ENCODE measurements around the gene ZNF862.

Gene ZNF862

GRCh38 chr7:149824748-149825566 lies 13.2 kb upstream of the ZNF862 start:
- Histone ChIP-seq H3K9me3 (ENCODE audit: control extremely low read depth in 1 of 5, control insufficient read depth in 4 of 5, insufficient read depth in 2 of 5, low read depth in 1 of 5, low read length in 4 of 5) (no peaks in the 10 kb centered on the region), H3K27me3 (replicated peaks in 2 of 5; ENCODE audit: control insufficient read depth in 4 of 5, insufficient read depth in 5 of 5, low read length in 4 of 5) (no peaks in the 10 kb centered on the region), H3K27ac (ENCODE audit: insufficient read depth in 1 of 2, low read depth in 1 of 2, low read length in 2 of 2, poor library complexity in 1 of 2, severe bottlenecking in 2 of 2) (no peak overlapping the region), H3K36me3 (ENCODE audit: control insufficient read depth in 4 of 4, insufficient read depth in 4 of 4, low read length in 3 of 4) (no peaks in the 10 kb centered on the region), H3K4me1 (ENCODE audit: control extremely low read depth in 1 of 4, control insufficient read depth in 4 of 4, insufficient read depth in 4 of 4, low read length in 3 of 4) (peaks cover 0 to 2% (median 0%) of the 10 kb centered on the region in 4 experiments), H3K4me3 (ENCODE audit: control insufficient read depth in 1 of 7, extremely low read depth in 1 of 7, insufficient read depth in 4 of 7, low read depth in 2 of 7, low read length in 6 of 7) (no peak overlapping the region)
- 96% methylated on average over 15 of the region's 19 CpGs for WGBS (ENCODE audit: insufficient coverage)
- DNase-seq = no peak
- ChIA-PET POLR2A (no interaction called here), CTCF (interaction anchor here (1.0 to 1.4 kb wide), 2 partner anchors 11 to 18 kb away, joined by 3 read pairs; no protein-coding TSS in a partner anchor)

- Histone ChIP-seq H3K27me3 (replicated peaks in 2 of 5; ENCODE audit: control insufficient read depth in 4 of 5, insufficient read depth in 5 of 5, low read length in 4 of 5) (no peaks in the 10 kb centered on the region), H3K9me3 (ENCODE audit: control extremely low read depth in 1 of 5, control insufficient read depth in 4 of 5, insufficient read depth in 2 of 5, low read depth in 1 of 5, low read length in 4 of 5) (no peaks in the 10 kb centered on the region), H3K4me1 (ENCODE audit: control extremely low read depth in 1 of 4, control insufficient read depth in 4 of 4, insufficient read depth in 4 of 4, low read length in 3 of 4) (peaks cover 0 to 2% (median 0%) of the 10 kb centered on the region in 4 experiments), H3K4me3 (ENCODE audit: control insufficient read depth in 1 of 7, extremely low read depth in 1 of 7, insufficient read depth in 4 of 7, low read depth in 2 of 7, low read length in 6 of 7) (no peak overlapping the region), H3K27ac (ENCODE audit: insufficient read depth in 1 of 2, low read depth in 1 of 2, low read length in 2 of 2, poor library complexity in 1 of 2, severe bottlenecking in 2 of 2) (no peak overlapping the region), H3K36me3 (ENCODE audit: control insufficient read depth in 4 of 4, insufficient read depth in 4 of 4, low read length in 3 of 4) (no peaks in the 10 kb centered on the region)
- CTCF ChIA-PET = interaction anchor here (1.0 to 1.4 kb wide), 3 partner anchors 12 to 57 kb away, joined by 3 read pairs; no protein-coding TSS in a partner anchor
- WGBS (ENCODE audit: insufficient coverage) = 97% methylated on average over 17 of the region's 19 CpGs
- POLR2A ChIA-PET = no interaction called here
- DNase-seq = no peak
Observed at GRCh38 chr7:149825567-149826343, 12.4 kb upstream of the ZNF862 start.

GRCh38 chr7:149826344-149827088 lies 11.7 kb upstream of the ZNF862 start:
- H3K27ac ChIP-seq (ENCODE audit: insufficient read depth in 1 of 2, low read depth in 1 of 2, low read length in 2 of 2, poor library complexity in 1 of 2, severe bottlenecking in 2 of 2) = no peak overlapping the region
- CTCF ChIA-PET = interaction anchor here (1.2 to 1.4 kb wide), 2 partner anchors 19 to 56 kb away, joined by 3 read pairs; no protein-coding TSS in a partner anchor
- H3K36me3 ChIP-seq (ENCODE audit: control insufficient read depth in 4 of 4, insufficient read depth in 4 of 4, low read length in 3 of 4) = no peaks in the 10 kb centered on the region
- WGBS (ENCODE audit: insufficient coverage) = 94% methylated on average over 8 of the region's 12 CpGs
- POLR2A ChIA-PET = no interaction called here
- no peaks in the 10 kb centered on the region for H3K27me3 ChIP-seq (replicated peaks in 2 of 5; ENCODE audit: control insufficient read depth in 4 of 5, insufficient read depth in 5 of 5, low read length in 4 of 5)
- no peak for DNase-seq
- H3K4me1 ChIP-seq (ENCODE audit: control extremely low read depth in 1 of 4, control insufficient read depth in 4 of 4, insufficient read depth in 4 of 4, low read length in 3 of 4) = peaks cover 0 to 2% (median 0%) of the 10 kb centered on the region in 4 experiments
- no peaks in the 10 kb centered on the region for H3K9me3 ChIP-seq (ENCODE audit: control extremely low read depth in 1 of 5, control insufficient read depth in 4 of 5, insufficient read depth in 2 of 5, low read depth in 1 of 5, low read length in 4 of 5)
- no peak overlapping the region for H3K4me3 ChIP-seq (ENCODE audit: control insufficient read depth in 1 of 7, extremely low read depth in 1 of 7, insufficient read depth in 4 of 7, low read depth in 2 of 7, low read length in 6 of 7)

GRCh38 chr7:149827089-149827981 lies 10.8 kb upstream of the ZNF862 start:
- no peak overlapping the region for H3K27ac ChIP-seq (ENCODE audit: insufficient read depth in 1 of 2, low read depth in 1 of 2, low read length in 2 of 2, poor library complexity in 1 of 2, severe bottlenecking in 2 of 2)
- no peaks in the 10 kb centered on the region for H3K9me3 ChIP-seq (ENCODE audit: control extremely low read depth in 1 of 5, control insufficient read depth in 4 of 5, insufficient read depth in 2 of 5, low read depth in 1 of 5, low read length in 4 of 5)
- H3K4me3 ChIP-seq (ENCODE audit: control insufficient read depth in 1 of 7, extremely low read depth in 1 of 7, insufficient read depth in 4 of 7, low read depth in 2 of 7, low read length in 6 of 7) = no peak overlapping the region
- H3K27me3 ChIP-seq (replicated peaks in 2 of 5; ENCODE audit: control insufficient read depth in 4 of 5, insufficient read depth in 5 of 5, low read length in 4 of 5) = no peaks in the 10 kb centered on the region
- peaks cover 0 to under 1% (median 0%) of the 10 kb centered on the region in 4 experiments for H3K4me1 ChIP-seq (ENCODE audit: control extremely low read depth in 1 of 4, control insufficient read depth in 4 of 4, insufficient read depth in 4 of 4, low read length in 3 of 4)
- 95% methylated on average over 23 of the region's 23 CpGs for WGBS (ENCODE audit: insufficient coverage)
- no peaks in the 10 kb centered on the region for H3K36me3 ChIP-seq (ENCODE audit: control insufficient read depth in 4 of 4, insufficient read depth in 4 of 4, low read length in 3 of 4)
- no peak for DNase-seq
- ChIA-PET CTCF (interaction anchor here (1.2 kb wide), 1 partner anchor 56 kb away, joined by 3 read pairs; no protein-coding TSS in a partner anchor), POLR2A (no interaction called here)

- no peaks in the 10 kb centered on the region for H3K4me1 ChIP-seq (ENCODE audit: control extremely low read depth in 1 of 4, control insufficient read depth in 4 of 4, insufficient read depth in 4 of 4, low read length in 3 of 4)
- ChIA-PET POLR2A (no interaction called here), CTCF (interaction anchor here (0.5 kb wide), 1 partner anchor 845 kb away, joined by 3 read pairs; no protein-coding TSS in a partner anchor)
- no peak overlapping the region for H3K27ac ChIP-seq (ENCODE audit: insufficient read depth in 1 of 2, low read depth in 1 of 2, low read length in 2 of 2, poor library complexity in 1 of 2, severe bottlenecking in 2 of 2)
- no peak for DNase-seq
- no peaks in the 10 kb centered on the region for H3K36me3 ChIP-seq (ENCODE audit: control insufficient read depth in 4 of 4, insufficient read depth in 4 of 4, low read length in 3 of 4)
- H3K27me3 ChIP-seq (replicated peaks in 2 of 5; ENCODE audit: control insufficient read depth in 4 of 5, insufficient read depth in 5 of 5, low read length in 4 of 5) = no peaks in the 10 kb centered on the region
- H3K9me3 ChIP-seq (ENCODE audit: control extremely low read depth in 1 of 5, control insufficient read depth in 4 of 5, insufficient read depth in 2 of 5, low read depth in 1 of 5, low read length in 4 of 5) = no peaks in the 10 kb centered on the region
- WGBS (ENCODE audit: insufficient coverage) = 93% methylated on average over 7 of the region's 19 CpGs
- no peak overlapping the region for H3K4me3 ChIP-seq (ENCODE audit: control insufficient read depth in 1 of 7, extremely low read depth in 1 of 7, insufficient read depth in 4 of 7, low read depth in 2 of 7, low read length in 6 of 7)
Observed at GRCh38 chr7:149828357-149829309, 9.5 kb upstream of the ZNF862 start.
